Endothelial cell of umbilical vein (primary cell): ENCODE results near the gene SSH3.

Experiments
- MYC ChIP-seq: IDR thresholded peaks from one replicate; pipeline ENCODE4 v1.6.1; 2011; ENCODE audit warnings: mild to moderate bottlenecking, low read depth, low read length
- POLR2AphosphoS5 ChIP-seq: IDR thresholded peaks from 2 replicates; pipeline ENCODE4 v1.6.1; 2012; ENCODE audit warnings: low read depth, mild to moderate bottlenecking, control low read depth, low read length, moderate library complexity; ENCODE audit not compliant: insufficient read depth
- TF ChIP-seq, protein P1 (sequence below), 2 donors: IDR thresholded peaks; 1 replicate in 1 of 2; 2 replicates in 1 of 2; pipeline ENCODE4 v1.5.1; 2011; ENCODE audit warnings: low read length in 2 of 2, mild to moderate bottlenecking in 2 of 2, moderate library complexity in 2 of 2, control low read depth in 1 of 2, inconsistent platforms in 1 of 2, low read depth in 1 of 2; ENCODE audit not compliant: insufficient read depth in 1 of 2; ENCODE audit errors: extremely low read depth in 1 of 2

DNA sequence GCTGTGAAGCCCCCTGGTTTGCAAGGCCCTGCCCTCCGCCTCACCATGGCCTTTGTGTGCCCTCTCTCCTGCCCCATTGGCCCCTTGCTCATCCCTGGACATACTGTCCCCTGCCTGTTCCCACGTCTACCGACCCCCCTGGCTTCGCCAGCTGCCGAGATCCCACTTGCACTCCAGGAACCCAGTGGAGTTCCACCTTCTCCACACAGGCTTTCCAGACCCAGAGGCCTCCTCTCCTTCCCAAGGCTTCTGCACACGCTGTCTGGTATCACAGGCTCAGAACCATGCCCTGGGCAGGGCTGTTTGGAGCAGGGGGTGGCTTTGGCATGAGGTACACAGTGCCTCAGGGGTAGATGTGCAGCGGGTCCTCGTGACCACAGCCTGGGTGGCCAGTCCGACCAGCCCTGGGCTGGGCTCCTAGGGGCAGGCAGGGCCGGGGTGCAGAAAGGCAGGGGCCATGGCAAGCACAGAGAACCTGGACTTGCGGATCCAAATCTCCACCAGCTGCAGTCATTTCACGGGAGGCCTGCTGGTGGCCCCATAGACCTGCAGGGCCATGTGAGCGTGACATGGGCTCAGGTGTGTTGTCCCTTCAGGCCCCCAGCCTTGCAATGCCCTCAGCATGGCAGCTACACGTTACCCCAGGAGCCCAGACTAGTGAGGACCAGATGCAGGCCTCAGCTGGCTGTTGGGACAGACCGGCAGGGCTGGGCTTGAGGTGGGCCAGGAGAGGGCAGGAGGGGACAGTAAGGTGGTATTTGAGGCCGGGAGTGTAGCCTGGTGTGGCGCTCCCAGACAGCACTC lies 27.5 kb upstream of the SSH3 start:
- TF ChIP-seq POLR2AphosphoS5 (no peak), MYC (no peak)
- TF ChIP-seq, protein P1, sequence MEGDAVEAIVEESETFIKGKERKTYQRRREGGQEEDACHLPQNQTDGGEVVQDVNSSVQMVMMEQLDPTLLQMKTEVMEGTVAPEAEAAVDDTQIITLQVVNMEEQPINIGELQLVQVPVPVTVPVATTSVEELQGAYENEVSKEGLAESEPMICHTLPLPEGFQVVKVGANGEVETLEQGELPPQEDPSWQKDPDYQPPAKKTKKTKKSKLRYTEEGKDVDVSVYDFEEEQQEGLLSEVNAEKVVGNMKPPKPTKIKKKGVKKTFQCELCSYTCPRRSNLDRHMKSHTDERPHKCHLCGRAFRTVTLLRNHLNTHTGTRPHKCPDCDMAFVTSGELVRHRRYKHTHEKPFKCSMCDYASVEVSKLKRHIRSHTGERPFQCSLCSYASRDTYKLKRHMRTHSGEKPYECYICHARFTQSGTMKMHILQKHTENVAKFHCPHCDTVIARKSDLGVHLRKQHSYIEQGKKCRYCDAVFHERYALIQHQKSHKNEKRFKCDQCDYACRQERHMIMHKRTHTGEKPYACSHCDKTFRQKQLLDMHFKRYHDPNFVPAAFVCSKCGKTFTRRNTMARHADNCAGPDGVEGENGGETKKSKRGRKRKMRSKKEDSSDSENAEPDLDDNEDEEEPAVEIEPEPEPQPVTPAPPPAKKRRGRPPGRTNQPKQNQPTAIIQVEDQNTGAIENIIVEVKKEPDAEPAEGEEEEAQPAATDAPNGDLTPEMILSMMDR (IDR thresholded peaks at IDR 0.05; ENCODE audit: extremely low read depth in 1 of 2, insufficient read depth in 1 of 2, low read depth in 1 of 2, low read length in 2 of 2) = no peak
